HepG2 (cell line): ENCODE data around the gene PSMG3. TPM values are rescaled to one million over a fixed set of nuclear protein-coding genes. Genes with fewer than 3 reads are reported as not detected.

ENCODE experiments used
- ATAC-seq: fragments of 200-7000 bp; cut with Tn5 transposase; 3 replicates; pipeline ENCODE4 v1.9.1; 2020; ENCODE audit warnings: mild to moderate bottlenecking, moderate library complexity
- BruUV-seq: library from RNA; stranded (reverse); fragments of 400-500 nt; replicated peaks from 2 replicates; lab custom pipeline; 2021; lab: Mats Ljungman, UMichigan
- CTCF ChIA-PET: fragments of 300-600 bp; formaldehyde crosslinking; extraction: SDS; loops from one replicate; lab custom pipeline; 2021; ENCODE audit warnings: low total read pairs, inconsistent platforms, low intra/inter-chr PET ratio; lab: Yijun Ruan, JAX
- POLR2A ChIA-PET: fragments of 350-600 bp; sonication (Branson Sonifier 250); formaldehyde crosslinking; loops from one replicate; lab custom pipeline; 2020; ENCODE audit warnings: antibody characterized with exemption, inconsistent platforms; lab: Yijun Ruan, JAX
- DNase-seq: peaks from one replicate; pipeline ENCODE4 v3.0.0-alpha.2; 2015; ENCODE audit warnings: low spot score
- FAIRE-seq: peaks from 3 replicates; lab custom pipeline; 2011; peaks lifted over from hg19 to GRCh38; lab: Jason Lieb, UNC
- H2AFZ ChIP-seq: one replicate; pipeline ENCODE4 v1.6.1; 2011; ENCODE audit warnings: low read length, inconsistent platforms
- H3K27ac ChIP-seq: fragments of 300-600 bp; 3 replicates; pipeline ENCODE4 v1.8.0; 2011; ENCODE audit warnings: mixed run types, mild to moderate bottlenecking, mixed read lengths, low read length, inconsistent platforms; ENCODE audit not compliant: insufficient read depth; ENCODE audit errors: extremely low read length
- H3K27me3 ChIP-seq, 2 experiments: fragments of 200-600 bp in 1 of 2; 2 replicates in 1 of 2; 3 replicates in 1 of 2; pipeline versions ENCODE4 v1.6.0 to v1.8.0; 2011; ENCODE audit warnings: low read length in 2 of 2, mild to moderate bottlenecking in 2 of 2, moderate library complexity in 2 of 2, inconsistent platforms in 1 of 2; ENCODE audit not compliant: insufficient read depth in 2 of 2, control insufficient read depth in 1 of 2
- H3K36me3 ChIP-seq, 2 experiments: fragments of 200-600 bp in 1 of 2; replicated peaks in 1 of 2; 2 replicates in 1 of 2; 3 replicates in 1 of 2; pipeline versions ENCODE4 v1.5.1 to v1.8.0; 2011; ENCODE audit warnings: low read length in 2 of 2, inconsistent platforms in 1 of 2; ENCODE audit not compliant: insufficient read depth in 2 of 2, control insufficient read depth in 1 of 2
- H3K4me1 ChIP-seq: 2 replicates; pipeline ENCODE4 v1.5.1; 2012; ENCODE audit warnings: low read length, inconsistent platforms; ENCODE audit not compliant: insufficient read depth
- H3K4me2 ChIP-seq: 2 replicates; pipeline ENCODE4 v1.6.0; 2011; ENCODE audit warnings: low read depth, low read length, inconsistent platforms
- H3K4me3 ChIP-seq, 3 experiments: fragments of 200-600 bp in 1 of 3; sonication (generic), shearing (Covaris generic) in 1 of 3; replicated peaks in 1 of 3; 2 replicates each; pipeline ENCODE4 v1.5.1; 2011 to 2016; ENCODE audit warnings: low read length in 3 of 3, inconsistent platforms in 2 of 3, low read depth in 2 of 3, mild to moderate bottlenecking in 2 of 3, control low read depth in 1 of 3, mixed read lengths in 1 of 3; ENCODE audit not compliant: insufficient read depth in 1 of 3
- H3K79me2 ChIP-seq: one replicate; pipeline ENCODE4 v1.6.1; 2011; ENCODE audit warnings: low read length, inconsistent platforms; ENCODE audit not compliant: insufficient read depth
- H3K9ac ChIP-seq: 2 replicates; pipeline ENCODE4 v1.6.0; 2011; ENCODE audit warnings: mild to moderate bottlenecking, low read depth, low read length, inconsistent platforms; ENCODE audit not compliant: insufficient read depth
- H3K9me3 ChIP-seq: 2 replicates; pipeline ENCODE4 v1.5.1; 2012; ENCODE audit warnings: mild to moderate bottlenecking, low read length
- H4K20me1 ChIP-seq: 2 replicates; pipeline ENCODE4 v1.6.0; 2011; ENCODE audit warnings: inconsistent platforms, mild to moderate bottlenecking, low read length, moderate library complexity; ENCODE audit not compliant: insufficient read depth
- ADNP ChIP-seq: sonication (generic); formaldehyde crosslinking; IDR thresholded peaks from 2 replicates; pipeline ENCODE4 v1.4.0; 2020; ENCODE audit warnings: missing genetic modification reagents
- EED ChIP-seq: sonication (generic); formaldehyde crosslinking; IDR thresholded peaks from 2 replicates; pipeline ENCODE4 v1.5.0; 2020; ENCODE audit warnings: mild to moderate bottlenecking, missing genetic modification reagents
- FOXA3 ChIP-seq: IDR thresholded peaks from 2 replicates; pipeline ENCODE4 v1.6.1; 2016; ENCODE audit warnings: missing genetic modification reagents, missing compliant biosample characterization
- KAT2B ChIP-seq: fragments of 150-350 bp; IDR thresholded peaks from 2 replicates; pipeline ENCODE4 v1.6.1; 2014; ENCODE audit warnings: low read depth, low read length, borderline replicate concordance
- KDM3A ChIP-seq: IDR thresholded peaks from 2 replicates; pipeline ENCODE4 v1.6.1; 2018; ENCODE audit warnings: low read depth, missing compliant biosample characterization
- MEF2D ChIP-seq: sonication (generic); formaldehyde crosslinking; IDR thresholded peaks from 2 replicates; pipeline ENCODE4 v1.5.1; 2020; ENCODE audit warnings: mild to moderate bottlenecking, missing genetic modification reagents
- NONO ChIP-seq, 2 experiments: fragments of 450-650 bp in 1 of 2; sonication (generic) in 1 of 2; formaldehyde crosslinking in 1 of 2; IDR thresholded peaks in 1 of 2; conservative IDR thresholded peaks in 1 of 2; 2 replicates each; pipeline versions ENCODE4 v1.6.1 to v1.8.0; 2017 to 2022; ENCODE audit warnings: mild to moderate bottlenecking in 1 of 2, missing genetic modification reagents in 1 of 2, moderate library complexity in 1 of 2
- POLR2AphosphoS2 ChIP-seq: IDR thresholded peaks from 2 replicates; pipeline ENCODE4 v1.6.1; 2011; ENCODE audit warnings: low read depth, low read length, improper control_type of control experiment
- PRDM15 ChIP-seq: sonication (generic); formaldehyde crosslinking; IDR thresholded peaks from 2 replicates; pipeline ENCODE4 v1.4.0; 2020; ENCODE audit warnings: missing genetic modification reagents
- PREB ChIP-seq: sonication (generic); formaldehyde crosslinking; IDR thresholded peaks from 2 replicates; pipeline ENCODE4 v1.4.0; 2020; ENCODE audit warnings: missing genetic modification reagents
- RXRA ChIP-seq: sonication (generic); formaldehyde crosslinking; IDR thresholded peaks from 2 replicates; pipeline ENCODE4 v1.5.1; 2020; ENCODE audit warnings: missing genetic modification reagents
- ZNF138 ChIP-seq: sonication (generic); formaldehyde crosslinking; IDR thresholded peaks from 2 replicates; pipeline ENCODE4 v1.5.0; 2020; ENCODE audit warnings: mild to moderate bottlenecking, low read depth, missing genetic modification reagents
- ZNF143 ChIP-seq: sonication (generic); formaldehyde crosslinking; IDR thresholded peaks from 2 replicates; pipeline ENCODE4 v1.4.0; 2020; ENCODE audit warnings: missing genetic modification reagents
- ZNF263 ChIP-seq: sonication (generic); formaldehyde crosslinking; IDR thresholded peaks from 2 replicates; pipeline ENCODE4 v1.4.0; 2020; ENCODE audit warnings: missing genetic modification reagents
- ZNF280B ChIP-seq: sonication (generic); formaldehyde crosslinking; IDR thresholded peaks from 2 replicates; pipeline ENCODE4 v1.5.0; 2020; ENCODE audit warnings: missing genetic modification reagents, mild to moderate bottlenecking, borderline replicate concordance
- ZNF501 ChIP-seq: sonication (generic); formaldehyde crosslinking; IDR thresholded peaks from 2 replicates; pipeline ENCODE4 v1.5.1; 2020; ENCODE audit warnings: mild to moderate bottlenecking, moderate library complexity, missing genetic modification reagents
- ZNF768 ChIP-seq: sonication (generic); formaldehyde crosslinking; IDR thresholded peaks from 2 replicates; pipeline ENCODE4 v1.4.0; 2020; ENCODE audit warnings: missing genetic modification reagents
- WGBS: methylation state at CpG from one replicate; pipeline ENCODE4 v1.1.6; 2017; ENCODE audit warnings: low lambda C conversion rate; 5-methylcytosine and 5-hydroxymethylcytosine counted together
- in situ Hi-C: cut with HindIII; loops from 2 replicates; pipeline ENCODE4 v1.10.0; 2017; ENCODE audit warnings: low pct_unique_long_range_greater_than_20kb; ENCODE audit not compliant: extremely low pct_ligation_motif_present
- intact Hi-C: fragments of 100-400 bp; cut with micrococcal nuclease; formaldehyde crosslinking; loops from one replicate; pipeline ENCODE4 v1.10.0; 2022; ENCODE audit not compliant: unreplicated experiment
- polyA plus RNA-seq, 8 experiments: library from polyadenylated mRNA; depleted of rRNA in 3 of 8; stranded (reverse) in 7 of 8; unstranded in 1 of 8; fragments of >200 nt; fragmentation: Illumina TruSeq in 4 of 8; extraction: Trizol in 4 of 8; gene quantifications; 2 replicates each; pipeline versions ENCODE4 v1.2.1 to v1.2.3, GENCODE V29; 2011 to 2016; ENCODE audit warnings: low read depth in 4 of 8, missing spikeins in 1 of 8, mixed read lengths in 1 of 8; ENCODE audit not compliant: insufficient read depth in 1 of 8
- total RNA-seq, 5 experiments: library from RNA; depleted of rRNA; stranded (reverse); fragments of >200 nt; fragmentation: Illumina TruSeq; extraction: Trizol; gene quantifications; 2 replicates each; pipeline ENCODE4 v1.2.3, GENCODE V29; 2016; ENCODE audit warnings: low read depth in 1 of 5

Gene PSMG3
- total and polyA plus RNA-seq, 2 of the 13 experiments (the other 11 are each of a cell fraction or from before 2014, with no cell fraction given), result 29.6 to 48.4 TPM

GRCh38 chr7:1558181-1558811, 11.5 kb downstream of the PSMG3 start (continued):
- peak; percentile 48; the same call in 1 of the 2 replicates for TF ChIP-seq ZNF280B
- TF ChIP-seq ZNF501 (CRISPR knock-in tag), result peak; percentile 29; the same call in 1 of the 2 replicates
- peak; percentile 49; the same call in 1 of the 2 replicates for TF ChIP-seq MEF2D (CRISPR knock-in tag)
- peak; percentile 67; the same call in 1 of the 2 replicates for TF ChIP-seq ADNP (CRISPR knock-in tag)
- peak; percentile 15; the same call in 1 of the 2 replicates for TF ChIP-seq FOXA3
- TF ChIP-seq ZNF263 (CRISPR knock-in tag), result peak; percentile 73; the same call in 1 of the 2 replicates
- no peak for TF ChIP-seq ZNF138 (CRISPR knock-in tag)
- no peak for TF ChIP-seq KDM3A (CRISPR knock-in tag)
- TF ChIP-seq NONO (IDR thresholded peaks at IDR 0.05), result no peak
- 0 out of 2 replicates have a peak, but pooled peaks have one; percentile 42 for TF ChIP-seq NONO (CRISPR knock-in tag; conservative IDR thresholded peaks at IDR 0.05)
- 0 out of 2 replicates have a peak, but pooled peaks have one; percentile 20 for TF ChIP-seq ZNF143 (CRISPR knock-in tag)

GRCh38 chr7:1557771-1558170, 12.1 kb downstream of the PSMG3 start:
- intact Hi-C loops (loop anchor here (5.0 kb wide), 1 partner anchor 35 kb away; no protein-coding TSS in a partner anchor), in situ Hi-C loops (loop anchor here (5.0 kb wide), 1 partner anchor 55 kb away; the partner anchor contains the start of gene INTS1)
- H3K27ac ChIP-seq, result no peak overlapping the region
- FAIRE-seq (no peak), DNase-seq (no peak), ATAC-seq (no peak; the same call in 2 of the 3 replicates)
- H2AFZ ChIP-seq, result no peak overlapping the region
- H3K27me3 ChIP-seq, result peaks cover 8 to 15% of the 10 kb centered on the region in 2 experiments; a peak in 2 of 5 replicates
- H3K9me3 ChIP-seq, result no peaks in the 10 kb centered on the region
- POLR2A ChIA-PET, result interaction anchor here (6.4 kb wide), 1 partner anchor 23 kb away, joined by 108 read pairs; no protein-coding TSS in a partner anchor
- CTCF ChIA-PET, result interaction anchor here (0.6 to 3.1 kb wide), 2 partner anchors 37 to 54 kb away, joined by 3 to 24 read pairs; partner anchors contain the start of gene INTS1
- no peak for TF ChIP-seq ZNF768 (CRISPR knock-in tag)
- no peak for TF ChIP-seq PREB
- TF ChIP-seq POLR2AphosphoS2, result no peak
- no peak for TF ChIP-seq PRDM15 (CRISPR knock-in tag)
- TF ChIP-seq EED (CRISPR knock-in tag), result peak; percentile 10; the same call in 1 of the 2 replicates
- TF ChIP-seq RXRA (CRISPR knock-in tag), result 0 out of 2 replicates have a peak, but pooled peaks have one; percentile 4
- no peak for TF ChIP-seq KAT2B
- H3K36me3 ChIP-seq, result no peaks in the 10 kb centered on the region; a peak in 1 of 5 replicates
- 48% methylated on average over 5 of the region's 10 CpGs for WGBS
- peak overlapping the region; percentile 42; the same call in 1 of the 2 replicates for H3K4me2 ChIP-seq
- no peaks in the 10 kb centered on the region for H3K79me2 ChIP-seq
- H4K20me1 ChIP-seq, result no peaks in the 10 kb centered on the region
- BruUV-seq, result no TSS peak
- H3K9ac ChIP-seq, result no peak overlapping the region
- peaks cover 66% of the 10 kb centered on the region for H3K4me1 ChIP-seq
- H3K4me3 ChIP-seq, result peak overlapping the region in 1 of 3 experiments; percentile 24; a peak in 1 of 6 replicates
